H9 (cell line): ENCODE measurements around the gene CCL8. TPM values are rescaled to one million over a fixed set of nuclear protein-coding genes. Genes with fewer than 3 reads are reported as not detected.

Source experiments
- DNase-seq: peaks from one replicate; pipeline ENCODE4 v3.0.0-alpha.2; 2017
- H2AFZ ChIP-seq: one replicate; pipeline ENCODE4 v1.6.1; 2013; ENCODE audit warnings: mild to moderate bottlenecking, low read length, control low read depth, moderate library complexity
- H2AK5ac ChIP-seq: 2 replicates; pipeline ENCODE4 v1.6.1; 2013; ENCODE audit warnings: low read length, control low read depth, mixed read lengths; ENCODE audit not compliant: insufficient read length
- H2BK120ac ChIP-seq: one replicate; pipeline ENCODE4 v1.6.1; 2013; ENCODE audit warnings: low read depth, mild to moderate bottlenecking, low read length, control low read depth, inconsistent platforms; ENCODE audit not compliant: poor library complexity, severe bottlenecking
- H2BK12ac ChIP-seq: 2 replicates; pipeline ENCODE4 v1.6.1; 2013; ENCODE audit warnings: low read length, control low read depth, mixed read lengths, low read depth; ENCODE audit not compliant: insufficient read length
- H2BK15ac ChIP-seq: 2 replicates; pipeline ENCODE4 v1.6.1; 2013; ENCODE audit warnings: low read depth, low read length, control low read depth
- H2BK20ac ChIP-seq: one replicate; pipeline ENCODE4 v1.6.1; 2013; ENCODE audit warnings: low read depth, mild to moderate bottlenecking, low read length, control low read depth, inconsistent platforms; ENCODE audit not compliant: poor library complexity, severe bottlenecking
- H2BK5ac ChIP-seq: 2 replicates; pipeline ENCODE4 v1.6.1; 2013; ENCODE audit warnings: low read length, control low read depth, mixed read lengths; ENCODE audit not compliant: insufficient read length
- H3K14ac ChIP-seq: 2 replicates; pipeline ENCODE4 v1.6.1; 2013; ENCODE audit warnings: low read length, control low read depth; ENCODE audit not compliant: insufficient read depth
- H3K18ac ChIP-seq: 2 replicates; pipeline ENCODE4 v1.6.1; 2013; ENCODE audit warnings: low read depth, mild to moderate bottlenecking, mixed read lengths, low read length, control low read depth; ENCODE audit not compliant: insufficient read length
- H3K23ac ChIP-seq: 2 replicates; pipeline ENCODE4 v1.6.1; 2013; ENCODE audit warnings: low read length, control low read depth, mixed read lengths, low read depth; ENCODE audit not compliant: insufficient read length
- H3K23me2 ChIP-seq: 2 replicates; pipeline ENCODE4 v1.6.1; 2013; ENCODE audit warnings: low read depth, mild to moderate bottlenecking, mixed read lengths, low read length, control low read depth; ENCODE audit not compliant: insufficient read length, poor library complexity, severe bottlenecking
- H3K27ac ChIP-seq: 2 replicates; pipeline ENCODE4 v1.5.1; 2013; ENCODE audit warnings: low read length, control low read depth, mixed read lengths, low read depth; ENCODE audit not compliant: insufficient read length
- H3K27me3 ChIP-seq: 2 replicates; pipeline ENCODE4 v1.6.1; 2013; ENCODE audit warnings: low read length, control low read depth, inconsistent platforms; ENCODE audit not compliant: insufficient read depth
- H3K4ac ChIP-seq: 2 replicates; pipeline ENCODE4 v1.6.1; 2013; ENCODE audit warnings: low read depth, mild to moderate bottlenecking, control low read depth, inconsistent platforms, low read length, moderate library complexity
- H3K4me1 ChIP-seq: 2 replicates; pipeline ENCODE4 v1.6.1; 2013; ENCODE audit warnings: low read length, control low read depth, inconsistent platforms; ENCODE audit not compliant: insufficient read depth
- H3K4me2 ChIP-seq: 2 replicates; pipeline ENCODE4 v1.6.1; 2013; ENCODE audit warnings: low read length, control low read depth, mixed read lengths; ENCODE audit not compliant: insufficient read length, insufficient read depth
- H3K56ac ChIP-seq: 2 replicates; pipeline ENCODE4 v1.6.1; 2013; ENCODE audit warnings: low read depth, mild to moderate bottlenecking, mixed read lengths, low read length, control low read depth; ENCODE audit not compliant: insufficient read length
- H3K79me1 ChIP-seq: 2 replicates; pipeline ENCODE4 v1.6.1; 2013; ENCODE audit warnings: low read depth, mild to moderate bottlenecking, moderate library complexity, low read length, control low read depth, inconsistent platforms; ENCODE audit not compliant: insufficient read depth, poor library complexity, severe bottlenecking
- H3K79me2 ChIP-seq: 2 replicates; pipeline ENCODE4 v1.6.1; 2013; ENCODE audit warnings: low read length, control low read depth, inconsistent platforms; ENCODE audit not compliant: insufficient read depth
- H3K9ac ChIP-seq: 2 replicates; pipeline ENCODE4 v1.6.1; 2013; ENCODE audit warnings: low read length, control low read depth, mixed read lengths; ENCODE audit not compliant: insufficient read length; ENCODE audit errors: extremely low read depth
- H3K9me3 ChIP-seq: one replicate; pipeline ENCODE4 v1.6.1; 2013; ENCODE audit warnings: low read depth, low read length, inconsistent platforms; ENCODE audit not compliant: control insufficient read depth
- H3T11ph ChIP-seq: one replicate; pipeline ENCODE4 v1.6.1; 2013; ENCODE audit warnings: mild to moderate bottlenecking, low read length, control low read depth, inconsistent platforms
- H4K20me1 ChIP-seq: one replicate; pipeline ENCODE4 v1.6.1; 2013; ENCODE audit not compliant: control insufficient read depth, insufficient read length, insufficient read depth
- H4K5ac ChIP-seq: 2 replicates; pipeline ENCODE4 v1.6.1; 2013; ENCODE audit warnings: low read depth, mild to moderate bottlenecking, mixed read lengths, low read length, control low read depth; ENCODE audit not compliant: insufficient read length
- H4K8ac ChIP-seq: replicated peaks from 2 replicates; pipeline ENCODE4 v1.6.1; 2013; ENCODE audit warnings: low read length, control low read depth, mixed read lengths, low read depth; ENCODE audit not compliant: insufficient read length
- H4K91ac ChIP-seq: 2 replicates; pipeline ENCODE4 v1.6.1; 2013; ENCODE audit warnings: low read depth, mild to moderate bottlenecking, moderate library complexity, mixed read lengths, low read length, control low read depth; ENCODE audit not compliant: insufficient read length
- H3K27ac Mint-ChIP-seq, 3 experiments: 2 replicates in 2 of 3; 3 replicates in 1 of 3; pipeline ENCODE4 v1.8.0; 2020 to 2021; ENCODE audit warnings: mixed read lengths in 3 of 3, mild to moderate bottlenecking in 1 of 3, moderate library complexity in 1 of 3
- H3K27me3 Mint-ChIP-seq: 2 replicates; pipeline ENCODE4 v1.8.0; 2021; ENCODE audit warnings: low read depth, mild to moderate bottlenecking, moderate library complexity, mixed read lengths
- H3K36me3 Mint-ChIP-seq, 3 experiments: 2 replicates in 2 of 3; 3 replicates in 1 of 3; pipeline ENCODE4 v1.8.0; 2020 to 2021; ENCODE audit warnings: low read depth in 3 of 3, mixed read lengths in 3 of 3; ENCODE audit not compliant: insufficient read depth in 1 of 3
- H3K4me1 Mint-ChIP-seq, 2 experiments: 2 replicates each; pipeline ENCODE4 v1.8.0; 2020; ENCODE audit warnings: mixed read lengths in 2 of 2
- H3K4me3 Mint-ChIP-seq, 2 experiments: 2 replicates in 1 of 2; 3 replicates in 1 of 2; pipeline ENCODE4 v1.8.0; 2020 to 2021; ENCODE audit warnings: mild to moderate bottlenecking in 2 of 2, mixed read lengths in 2 of 2, moderate library complexity in 1 of 2
- H3K9me3 Mint-ChIP-seq, 2 experiments: 2 replicates in 1 of 2; 3 replicates in 1 of 2; pipeline ENCODE4 v1.8.0; 2020; ENCODE audit warnings: mild to moderate bottlenecking in 2 of 2, mixed read lengths in 2 of 2, moderate library complexity in 1 of 2
- CTCF ChIP-seq: fragments of 200-600 bp; sonication (generic); conservative IDR thresholded peaks from 3 replicates; pipeline ENCODE4 v1.8.0; 2021; ENCODE audit warnings: antibody characterized with exemption, mild to moderate bottlenecking
- WGBS: extraction: QIAGEN DNeasy Blood & Tissue Kit; methylation state at CpG from one replicate; pipeline ENCODE4 v1.1.7; 2013; ENCODE audit warnings: missing lambda C conversion rate, low lambda C conversion rate, mixed read lengths; ENCODE audit not compliant: insufficient read length; ENCODE audit errors: extremely low coverage; 5-methylcytosine and 5-hydroxymethylcytosine counted together
- total RNA-seq: library from RNA; stranded (reverse); gene quantifications from 2 replicates; pipeline ENCODE4 v1.2.1, GENCODE V29; 2021

The CCL8 gene
- total RNA-seq, 1 experiment from 2014 or later = not detected

- Histone ChIP-seq H3T11ph (no peak overlapping the region), H3K23me2 (no peaks in the 10 kb centered on the region), H2AFZ (no peak overlapping the region), H2BK120ac (no peak overlapping the region), H4K8ac (no peak overlapping the region), H3K18ac (no peak overlapping the region), H4K91ac (no peak overlapping the region), H3K9ac (no peak overlapping the region), H4K5ac (no peak overlapping the region), H3K4me1 (no peaks in the 10 kb centered on the region), H3K56ac (no peak overlapping the region), H2BK5ac (no peak overlapping the region), H3K4me2 (no peak overlapping the region), H2BK20ac (no peak overlapping the region), H4K20me1 (no peaks in the 10 kb centered on the region), H2AK5ac (no peak overlapping the region), H3K27me3 (no peaks in the 10 kb centered on the region), H3K14ac (no peak overlapping the region), H3K9me3 (no peaks in the 10 kb centered on the region), H2BK12ac (no peak overlapping the region), H3K23ac (no peak overlapping the region), H3K4ac (no peak overlapping the region), H3K79me2 (no peaks in the 10 kb centered on the region), H2BK15ac (no peak overlapping the region), H3K27ac (no peak overlapping the region), H3K79me1 (no peaks in the 10 kb centered on the region)
- no peak for TF ChIP-seq CTCF
- no peak overlapping the region for H3K27ac Mint-ChIP-seq
- WGBS = no CpG with 5 or more reads among the region's 7 CpGs
- H3K4me1 Mint-ChIP-seq = peaks cover 0 to 5% of the 10 kb centered on the region in 2 experiments; a peak in 3 of 4 replicates
- H3K9me3 Mint-ChIP-seq = no peaks in the 10 kb centered on the region
- DNase-seq = no peak
- peaks cover 14% of the 10 kb centered on the region for H3K27me3 Mint-ChIP-seq
- no peak overlapping the region for H3K4me3 Mint-ChIP-seq
- H3K36me3 Mint-ChIP-seq = no peaks in the 10 kb centered on the region
Observed at GRCh38 chr17:34311291-34311690, 7.9 kb upstream of the CCL8 start.
